HFF-Myc (cell line): ENCODE results near the gene SGPP2.

ENCODE experiments used
- DNase-seq: peaks from one replicate; pipeline ENCODE4 v3.0.0-alpha.2; 2011; ENCODE audit warnings: low read depth; ENCODE audit errors: extremely low read depth
- H3K4me3 ChIP-seq: replicated peaks from 2 replicates; pipeline ENCODE4 v1.5.1; 2011; ENCODE audit warnings: low read depth, mild to moderate bottlenecking, control low read depth, low read length
- CTCF ChIP-seq: IDR thresholded peaks from 2 replicates; pipeline ENCODE4 v1.5.1; 2012; ENCODE audit warnings: mild to moderate bottlenecking, low read depth, low read length, control low read depth; ENCODE audit errors: missing control alignments

Gene SGPP2

GRCh38 chr2:222495388-222495787 is 71.0 kb downstream of the SGPP2 start:
- no peak overlapping the region for H3K4me3 ChIP-seq
- DNase-seq: no peak
- TF ChIP-seq CTCF: no peak

GRCh38 chr2:222499226-222499625 is 74.9 kb downstream of the SGPP2 start:
- TF ChIP-seq CTCF: no peak
- no peak for DNase-seq
- H3K4me3 ChIP-seq: no peak overlapping the region

- no peak for DNase-seq
- TF ChIP-seq CTCF: no peak
- H3K4me3 ChIP-seq: no peak overlapping the region
These were observed 79.8 kb downstream of the SGPP2 start for GRCh38 chr2:222504191-222504590.

GRCh38 chr2:222504719-222505118 is 80.4 kb downstream of the SGPP2 start:
- no peak overlapping the region for H3K4me3 ChIP-seq
- TF ChIP-seq CTCF: no peak
- no peak for DNase-seq

GRCh38 chr2:222506230-222506935 is 82.0 kb downstream of the SGPP2 start:
- TF ChIP-seq CTCF: no peak

GRCh38 chr2:222514901-222515300 is 90.6 kb downstream of the SGPP2 start:
- DNase-seq: no peak
- H3K4me3 ChIP-seq: no peak overlapping the region
- TF ChIP-seq CTCF: no peak

More at GRCh38 chr2:222506230-222506935, 82.0 kb downstream of the SGPP2 start:
- H3K4me3 ChIP-seq: no peak overlapping the region
- DNase-seq: no peak
